ENCODE measurements around the gene DNER. TPM values are rescaled to one million over a fixed set of nuclear protein-coding genes. Genes with fewer than 3 reads are reported as not detected.
A peak's percentile ranks its signal among the peaks of the same experiment; 100 is the strongest.

Gene DNER
- total and polyA plus RNA-seq, 2 experiments from 2014 or later: 0.39 to 0.65 TPM

- Histone ChIP-seq H3K27me3 (replicated peaks; ENCODE audit: insufficient read depth) (no peaks in the 10 kb centered on the region), H3K36me3 (ENCODE audit: low read depth) (no peaks in the 10 kb centered on the region), H2AFZ (no peak overlapping the region), H3K27ac (no peak overlapping the region), H3K9ac (no peak overlapping the region), H4K20me1 (ENCODE audit: insufficient read depth) (no peaks in the 10 kb centered on the region), H3K79me2 (ENCODE audit: insufficient read depth) (no peaks in the 10 kb centered on the region), H3K9me3 (ENCODE audit: low read depth) (no peaks in the 10 kb centered on the region), H3F3A (ENCODE audit: insufficient read depth) (no peaks in the 10 kb centered on the region), H3K9me2 (ENCODE audit: insufficient read depth) (no peaks in the 10 kb centered on the region), H3K4me2 (ENCODE audit: unreplicated experiment) (no peak overlapping the region), H3K4me3 (no peak overlapping the region), H3K4me1 (ENCODE audit: insufficient read depth) (no peaks in the 10 kb centered on the region)
- 60 to 62% methylated on average over 2 of the region's 2 CpGs for WGBS, 2 experiments (ENCODE audit: low coverage in 1 of 2, low lambda C conversion rate in 2 of 2, missing lambda C conversion rate in 2 of 2)
- TF ChIP-seq EZH2 (IDR thresholded peaks at IDR 0.05; ENCODE audit: insufficient read depth, poor library complexity, severe bottlenecking) (no peak), EZH2phosphoT487 (IDR thresholded peaks at IDR 0.05; ENCODE audit: insufficient read depth, low read depth) (no peak)
- in situ Hi-C loops (cut with MboI): no loop called here
- no peak for DNase-seq
These were observed 103.0 kb downstream of the DNER start for GRCh38 chr2:229611360-229611759.

GRCh38 chr2:229610872-229611271, 103.5 kb downstream of the DNER start:
- no peak overlapping the region for H3K4me2 ChIP-seq (ENCODE audit: unreplicated experiment)
- no peaks in the 10 kb centered on the region for H3K79me2 ChIP-seq (ENCODE audit: insufficient read depth)
- no peak for DNase-seq
- TF ChIP-seq EZH2 (IDR thresholded peaks at IDR 0.05; ENCODE audit: insufficient read depth, poor library complexity, severe bottlenecking) (no peak), EZH2phosphoT487 (IDR thresholded peaks at IDR 0.05; ENCODE audit: insufficient read depth, low read depth) (no peak)
- H3K27ac ChIP-seq: no peak overlapping the region
- in situ Hi-C loops (cut with MboI): no loop called here
- H3F3A ChIP-seq (ENCODE audit: insufficient read depth): no peaks in the 10 kb centered on the region
- no peaks in the 10 kb centered on the region for H3K36me3 ChIP-seq (ENCODE audit: low read depth)
- no peaks in the 10 kb centered on the region for H3K27me3 ChIP-seq (replicated peaks; ENCODE audit: insufficient read depth)
- H4K20me1 ChIP-seq (ENCODE audit: insufficient read depth): no peaks in the 10 kb centered on the region
- H3K4me3 ChIP-seq: no peak overlapping the region
- H3K4me1 ChIP-seq (ENCODE audit: insufficient read depth): no peaks in the 10 kb centered on the region
- H3K9ac ChIP-seq: no peak overlapping the region
- H3K9me2 ChIP-seq (ENCODE audit: insufficient read depth): no peaks in the 10 kb centered on the region
- H3K9me3 ChIP-seq (ENCODE audit: low read depth): no peaks in the 10 kb centered on the region
- 4 to 5% methylated on average over 2 of the region's 2 CpGs for WGBS, 2 experiments (ENCODE audit: low coverage in 1 of 2, low lambda C conversion rate in 2 of 2, missing lambda C conversion rate in 2 of 2)
- no peak overlapping the region for H2AFZ ChIP-seq

GRCh38 chr2:229610333-229610732, 104.0 kb downstream of the DNER start:
- Histone ChIP-seq H3F3A (ENCODE audit: insufficient read depth) (no peaks in the 10 kb centered on the region), H3K79me2 (ENCODE audit: insufficient read depth) (no peaks in the 10 kb centered on the region), H4K20me1 (ENCODE audit: insufficient read depth) (no peaks in the 10 kb centered on the region), H3K9me3 (ENCODE audit: low read depth) (no peaks in the 10 kb centered on the region), H3K9me2 (ENCODE audit: insufficient read depth) (no peaks in the 10 kb centered on the region), H3K4me2 (ENCODE audit: unreplicated experiment) (no peak overlapping the region), H3K27ac (no peak overlapping the region), H3K27me3 (replicated peaks; ENCODE audit: insufficient read depth) (no peaks in the 10 kb centered on the region), H3K36me3 (ENCODE audit: low read depth) (no peaks in the 10 kb centered on the region), H3K4me3 (no peak overlapping the region), H3K9ac (no peak overlapping the region), H3K4me1 (ENCODE audit: insufficient read depth) (no peaks in the 10 kb centered on the region), H2AFZ (no peak overlapping the region)
- in situ Hi-C loops (cut with MboI): no loop called here
- no peak for DNase-seq
- 72 to 75% methylated on average over 12 of the region's 12 CpGs for WGBS, 2 experiments (ENCODE audit: low coverage in 1 of 2, low lambda C conversion rate in 2 of 2, missing lambda C conversion rate in 2 of 2)
- TF ChIP-seq EZH2 (IDR thresholded peaks at IDR 0.05; ENCODE audit: insufficient read depth, poor library complexity, severe bottlenecking): no peak
- TF ChIP-seq EZH2phosphoT487 (IDR thresholded peaks at IDR 0.05; ENCODE audit: insufficient read depth, low read depth): no peak

GRCh38 chr2:229601936-229602335, 112.4 kb downstream of the DNER start:
- DNase-seq: no peak
- H2AFZ ChIP-seq: no peak overlapping the region
- H3K79me2 ChIP-seq (ENCODE audit: insufficient read depth): no peaks in the 10 kb centered on the region
- no peaks in the 10 kb centered on the region for H3K4me1 ChIP-seq (ENCODE audit: insufficient read depth)
- H3K4me2 ChIP-seq (ENCODE audit: unreplicated experiment): no peak overlapping the region
- no peaks in the 10 kb centered on the region for H3K27me3 ChIP-seq (replicated peaks; ENCODE audit: insufficient read depth)
- H3K9me3 ChIP-seq (ENCODE audit: low read depth): no peaks in the 10 kb centered on the region
- H3K36me3 ChIP-seq (ENCODE audit: low read depth): no peaks in the 10 kb centered on the region
- no peak overlapping the region for H3K4me3 ChIP-seq
- no peaks in the 10 kb centered on the region for H4K20me1 ChIP-seq (ENCODE audit: insufficient read depth)
- H3K9ac ChIP-seq: no peak overlapping the region
- H3F3A ChIP-seq (ENCODE audit: insufficient read depth): no peaks in the 10 kb centered on the region
- H3K27ac ChIP-seq: no peak overlapping the region
- WGBS, 2 experiments (ENCODE audit: low coverage in 1 of 2, low lambda C conversion rate in 2 of 2, missing lambda C conversion rate in 2 of 2): 73 to 74% methylated on average over 3 of the region's 3 CpGs
- no peaks in the 10 kb centered on the region for H3K9me2 ChIP-seq (ENCODE audit: insufficient read depth)
- in situ Hi-C loops (cut with MboI): no loop called here
- TF ChIP-seq EZH2phosphoT487 (IDR thresholded peaks at IDR 0.05; ENCODE audit: insufficient read depth, low read depth): no peak
- TF ChIP-seq EZH2 (IDR thresholded peaks at IDR 0.05; ENCODE audit: insufficient read depth, poor library complexity, severe bottlenecking): no peak

GRCh38 chr2:229601396-229601795, 113.0 kb downstream of the DNER start:
- DNase-seq: peak; percentile 9

More at GRCh38 chr2:229601396-229601795, 113.0 kb downstream of the DNER start:
- Histone ChIP-seq H3K79me2 (ENCODE audit: insufficient read depth) (no peaks in the 10 kb centered on the region), H3K9ac (no peak overlapping the region), H3K9me3 (ENCODE audit: low read depth) (no peaks in the 10 kb centered on the region), H3K9me2 (ENCODE audit: insufficient read depth) (no peaks in the 10 kb centered on the region), H3K27ac (no peak overlapping the region), H4K20me1 (ENCODE audit: insufficient read depth) (no peaks in the 10 kb centered on the region), H3K27me3 (replicated peaks; ENCODE audit: insufficient read depth) (no peaks in the 10 kb centered on the region), H3F3A (ENCODE audit: insufficient read depth) (no peaks in the 10 kb centered on the region), H2AFZ (no peak overlapping the region), H3K36me3 (ENCODE audit: low read depth) (no peaks in the 10 kb centered on the region), H3K4me2 (ENCODE audit: unreplicated experiment) (no peak overlapping the region), H3K4me1 (ENCODE audit: insufficient read depth) (no peaks in the 10 kb centered on the region), H3K4me3 (no peak overlapping the region)
- 41 to 43% methylated on average over 2 of the region's 2 CpGs for WGBS, 2 experiments (ENCODE audit: low coverage in 1 of 2, low lambda C conversion rate in 2 of 2, missing lambda C conversion rate in 2 of 2)
- in situ Hi-C loops (cut with MboI): no loop called here
- TF ChIP-seq EZH2 (IDR thresholded peaks at IDR 0.05; ENCODE audit: insufficient read depth, poor library complexity, severe bottlenecking) (no peak), EZH2phosphoT487 (IDR thresholded peaks at IDR 0.05; ENCODE audit: insufficient read depth, low read depth) (no peak)

All from GM23248 (cell line).